Cerebellar cortex (tissue), 1 donor: ENCODE results near the gene ISM1.

Experiments used
- DNase-seq: peaks from one replicate; pipeline ENCODE4 v3.0.0-alpha.2; 2015; ENCODE audit warnings: low spot score

ISM1 gene

DNA sequence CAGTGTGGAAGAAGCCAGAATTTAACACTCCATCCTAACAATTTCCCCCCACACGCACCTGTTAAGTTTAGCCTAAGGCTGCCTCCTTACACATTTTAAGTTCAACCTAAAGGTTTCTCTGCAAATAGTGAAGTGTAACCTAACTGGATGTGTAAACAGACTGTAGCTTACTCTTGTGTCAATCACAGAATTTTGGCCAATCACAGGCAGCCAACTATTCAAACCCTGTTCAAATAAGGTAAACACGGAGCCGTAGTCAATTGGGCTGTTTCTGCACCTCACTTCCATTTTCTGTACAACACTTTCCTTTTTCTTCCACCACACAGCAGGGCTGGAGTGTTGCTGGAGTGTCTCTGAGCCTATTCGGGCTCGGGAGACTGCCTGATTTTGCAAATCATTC lies 92.1 kb downstream of the ISM1 start:
- no peak for DNase-seq

GRCh38 chr20:13317439-13317838 lies 96.4 kb downstream of the ISM1 start:
- DNase-seq = no peak

GRCh38 chr20:13318871-13319521 lies 97.9 kb downstream of the ISM1 start:
- no peak for DNase-seq

DNA sequence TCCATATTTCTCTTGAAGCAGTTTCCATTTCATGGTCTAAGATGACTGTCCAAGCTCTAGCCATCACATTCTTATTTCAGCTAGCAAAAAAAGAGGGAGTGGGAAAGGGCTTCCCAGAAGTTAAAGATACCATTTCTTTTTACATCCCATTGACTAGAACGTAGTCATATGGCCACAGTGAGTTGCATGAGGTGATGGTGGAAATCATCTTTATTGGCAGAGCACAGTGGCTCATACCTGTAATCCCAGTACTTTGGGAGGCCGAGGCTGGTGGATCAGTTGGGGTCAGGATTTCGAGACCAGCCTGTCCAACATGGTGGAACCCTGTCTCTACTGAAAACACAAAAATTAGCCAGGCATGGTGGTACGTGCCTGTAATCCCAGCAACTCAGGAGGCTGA lies 99.6 kb downstream of the ISM1 start:
- no peak for DNase-seq

DNA sequence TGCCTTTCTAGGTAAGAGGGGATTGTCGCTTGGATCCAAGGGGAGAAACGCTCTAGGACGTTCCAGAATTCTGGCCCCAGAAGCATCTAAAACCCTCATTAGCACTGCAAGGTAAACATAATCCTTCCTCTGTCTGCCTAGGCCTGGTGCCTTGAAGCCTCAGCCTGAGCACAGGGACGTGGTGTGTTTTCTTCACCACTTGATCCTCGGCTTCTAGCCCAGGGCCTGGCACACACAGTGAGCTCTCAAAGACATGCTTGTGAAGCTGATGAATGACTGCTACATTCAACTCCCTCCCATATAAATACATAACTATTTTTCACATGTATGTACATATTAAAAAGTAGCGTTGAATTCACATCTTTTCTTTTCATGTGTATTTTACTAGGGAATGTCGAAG lies 100.3 kb downstream of the ISM1 start:
- DNase-seq = no peak

DNA sequence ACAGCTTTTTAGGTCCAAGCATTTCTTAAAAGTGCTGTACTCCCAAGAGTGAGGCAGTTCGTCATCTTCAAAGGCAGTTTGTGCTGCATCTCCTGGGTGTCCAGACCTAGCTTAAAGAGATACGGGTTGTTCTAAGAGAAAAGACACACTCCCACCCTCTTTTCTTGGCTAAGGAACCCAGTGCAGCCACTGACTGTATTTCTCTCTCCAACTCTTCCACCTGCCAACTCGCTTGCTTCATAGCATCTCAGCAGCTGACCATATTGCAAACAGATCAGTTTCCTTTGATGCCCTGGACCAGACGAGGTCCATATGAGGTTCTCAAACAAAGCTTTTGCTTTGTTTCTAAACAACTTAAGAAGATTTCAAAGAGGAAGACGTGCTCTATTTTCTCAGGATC lies 101.1 kb downstream of the ISM1 start:
- no peak for DNase-seq

DNA sequence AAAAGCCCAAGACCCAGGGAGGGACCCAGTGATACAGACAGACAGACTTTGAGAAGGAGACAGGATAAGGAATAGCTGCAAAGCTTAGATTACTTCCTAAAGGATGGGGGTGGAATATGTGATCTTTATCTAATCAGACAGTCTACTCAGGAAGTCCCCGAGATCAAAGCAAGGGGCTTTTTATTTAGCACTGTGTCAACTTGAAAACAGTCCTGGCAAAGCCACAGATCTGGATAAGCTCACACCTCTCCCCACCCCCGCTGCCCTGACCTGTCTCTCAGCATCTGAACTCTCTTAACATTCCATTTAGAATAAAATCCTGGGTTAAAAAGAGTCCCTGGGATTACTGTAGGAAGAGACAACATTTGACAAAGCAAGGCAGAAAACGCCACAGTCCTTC lies 101.5 kb downstream of the ISM1 start:
- no peak for DNase-seq

DNA sequence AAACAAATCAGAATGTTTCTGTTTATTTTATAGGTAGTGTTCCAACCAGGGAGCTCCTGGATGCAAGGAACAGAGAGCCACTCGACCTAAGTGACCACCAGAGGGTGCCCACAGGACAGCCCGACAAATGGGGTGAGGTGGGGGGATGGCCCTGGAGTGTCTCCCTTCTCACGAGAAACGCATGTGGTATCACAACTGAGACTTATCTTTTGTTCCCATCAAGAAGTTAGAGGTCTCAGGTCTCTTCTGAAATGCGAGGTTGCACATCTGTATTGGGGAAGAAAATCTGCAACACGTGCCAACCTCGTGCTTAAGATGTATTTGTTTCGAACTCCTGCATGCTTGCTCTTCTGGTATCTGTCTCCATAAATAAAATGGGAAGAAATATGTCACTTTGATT lies 104.0 kb downstream of the ISM1 start:
- DNase-seq = peak; percentile 14

DNA sequence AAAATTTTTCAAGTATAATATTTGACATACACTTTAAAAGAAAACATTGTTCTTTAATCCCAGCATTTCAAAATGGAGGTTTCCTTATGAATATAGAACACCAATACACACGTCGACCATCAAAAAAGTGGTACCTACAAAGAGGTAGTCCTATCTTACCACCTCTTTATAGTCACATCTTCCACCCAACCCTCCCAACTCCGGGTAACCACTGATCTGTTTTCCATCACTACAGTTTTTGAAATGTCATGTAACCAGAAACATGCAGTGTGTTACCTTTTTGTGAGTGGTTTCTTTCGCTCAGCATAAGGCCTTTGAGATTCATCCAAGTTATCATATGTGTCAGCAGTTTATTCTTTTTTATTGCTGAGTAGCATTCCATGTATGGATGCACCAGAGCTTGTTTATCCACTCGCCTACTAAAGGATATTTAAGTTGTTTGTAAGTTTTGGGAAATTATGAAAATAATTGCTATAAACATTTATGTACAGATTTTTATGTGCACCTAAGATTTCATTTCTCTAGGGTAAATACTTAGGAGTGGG lies 104.8 kb downstream of the ISM1 start:
- DNase-seq = no peak

DNA sequence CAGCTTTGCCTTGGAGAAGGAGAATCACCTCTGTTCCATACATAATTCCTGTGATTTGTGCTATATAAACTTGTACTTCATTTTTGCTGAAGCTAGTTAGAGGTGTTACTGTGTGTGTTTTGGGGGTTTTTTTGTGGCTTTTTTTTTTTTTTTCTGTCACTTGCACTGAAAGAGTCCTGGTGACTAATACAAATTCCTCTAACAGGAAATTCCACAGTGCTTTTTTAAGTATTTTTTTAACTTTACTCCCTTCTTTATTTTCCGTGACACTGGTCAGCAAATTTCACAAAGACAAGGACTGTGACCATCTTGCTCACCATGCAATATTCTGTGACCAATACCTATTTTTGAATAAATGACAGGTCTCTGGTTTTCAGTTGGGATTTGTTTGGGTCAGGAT lies 110.5 kb downstream of the ISM1 start:
- DNase-seq = no peak

- no peak for DNase-seq
These were observed 112.0 kb downstream of the ISM1 start for GRCh38 chr20:13333036-13333435.

- no peak for DNase-seq
These were observed 112.7 kb downstream of the ISM1 start for GRCh38 chr20:13333793-13334192.

GRCh38 chr20:13336308-13337089 lies 115.4 kb downstream of the ISM1 start:
- DNase-seq = no peak

GRCh38 chr20:13337090-13337784 lies 116.2 kb downstream of the ISM1 start:
- no peak for DNase-seq

- DNase-seq = no peak
These were observed 117.1 kb downstream of the ISM1 start for GRCh38 chr20:13338097-13338661.

DNA sequence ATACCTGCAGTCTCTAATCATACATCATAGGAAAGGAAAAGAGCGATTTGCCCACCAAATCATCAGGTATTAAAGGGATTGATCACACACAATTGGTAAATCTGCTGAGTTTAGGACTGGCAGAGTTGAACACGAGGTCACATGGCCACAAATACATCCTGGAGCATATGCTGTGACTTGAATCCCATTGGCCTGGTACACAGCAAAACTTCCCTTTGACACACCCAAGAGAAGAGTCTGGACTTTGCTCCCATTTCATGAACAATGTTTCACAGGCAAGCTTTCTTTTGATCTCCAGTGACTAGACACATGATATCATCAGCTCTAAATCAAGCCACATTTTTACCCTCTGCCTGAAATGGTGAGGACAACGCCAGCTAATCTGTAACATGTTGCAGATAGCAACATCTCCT lies 117.9 kb downstream of the ISM1 start:
- no peak for DNase-seq

GRCh38 chr20:13340088-13340487 lies 119.0 kb downstream of the ISM1 start:
- DNase-seq = no peak

DNA sequence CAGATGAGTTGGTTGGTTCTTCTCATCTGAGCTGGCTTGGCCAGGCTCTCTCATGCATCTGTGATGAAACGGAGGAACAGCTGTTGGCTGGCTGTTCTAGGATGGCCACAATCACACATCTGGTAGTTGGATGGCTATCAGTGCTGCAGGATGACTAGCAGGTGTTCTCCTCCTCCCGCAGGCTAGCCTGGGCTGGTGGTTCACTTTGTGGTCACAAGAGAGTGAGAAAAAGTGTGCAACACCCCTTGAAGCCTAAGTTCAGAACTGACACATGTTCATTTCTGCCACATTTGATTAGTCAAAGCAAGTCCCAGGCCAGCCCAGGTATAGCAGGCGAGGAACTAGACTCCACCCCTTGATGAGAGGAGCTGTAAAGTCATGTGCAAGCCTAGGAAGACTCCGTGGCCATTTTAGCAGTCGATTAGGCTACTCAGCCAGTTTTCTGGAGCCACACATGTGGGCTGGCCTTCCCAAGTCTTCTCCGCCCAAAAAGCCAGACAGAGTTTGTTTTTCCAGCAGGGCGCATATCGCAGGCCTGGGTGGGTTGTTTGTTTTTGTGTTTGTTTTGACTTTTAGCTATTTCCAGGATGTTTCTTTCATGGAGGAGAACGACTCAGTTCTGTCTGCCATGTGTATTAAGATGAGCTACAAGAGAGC lies 120.8 kb downstream of the ISM1 start:
- DNase-seq = no peak

DNA sequence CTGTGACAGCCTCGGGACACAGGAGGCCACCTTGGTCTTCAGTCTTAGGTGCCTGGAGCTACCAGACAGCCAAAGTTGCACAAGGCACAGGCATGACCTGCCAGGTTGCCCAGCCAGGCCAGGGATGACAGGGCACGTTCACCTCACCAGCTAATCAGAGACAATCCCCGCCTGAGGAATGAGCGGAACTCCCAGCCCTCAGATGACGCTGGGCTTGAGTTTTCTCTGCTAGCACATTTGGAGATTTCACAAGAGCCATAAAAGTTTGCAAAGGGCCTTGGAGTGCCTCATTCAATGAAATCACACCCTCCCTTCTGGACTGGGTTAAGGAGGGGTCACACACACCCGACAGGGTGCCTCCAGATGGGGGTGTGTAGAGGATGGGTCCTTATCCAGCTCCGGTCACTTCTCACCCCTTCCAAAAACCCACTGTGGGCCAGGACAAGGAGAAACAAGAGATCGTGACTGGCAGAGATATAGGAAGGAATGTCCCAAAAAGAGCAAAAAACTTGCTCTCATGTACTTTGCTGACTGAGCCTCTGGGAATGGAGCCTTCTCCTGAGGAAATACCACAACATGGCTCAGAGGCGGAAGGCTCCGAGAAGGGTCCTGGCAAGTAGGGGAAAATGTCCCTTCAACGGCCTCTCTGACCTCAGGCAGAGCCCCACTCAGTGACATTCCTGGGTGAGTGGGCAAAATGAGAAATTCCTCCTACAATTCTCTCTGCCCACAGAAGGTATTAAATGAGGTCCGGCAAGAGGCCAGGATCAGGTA lies 121.6 kb downstream of the ISM1 start:
- no peak for DNase-seq

DNA sequence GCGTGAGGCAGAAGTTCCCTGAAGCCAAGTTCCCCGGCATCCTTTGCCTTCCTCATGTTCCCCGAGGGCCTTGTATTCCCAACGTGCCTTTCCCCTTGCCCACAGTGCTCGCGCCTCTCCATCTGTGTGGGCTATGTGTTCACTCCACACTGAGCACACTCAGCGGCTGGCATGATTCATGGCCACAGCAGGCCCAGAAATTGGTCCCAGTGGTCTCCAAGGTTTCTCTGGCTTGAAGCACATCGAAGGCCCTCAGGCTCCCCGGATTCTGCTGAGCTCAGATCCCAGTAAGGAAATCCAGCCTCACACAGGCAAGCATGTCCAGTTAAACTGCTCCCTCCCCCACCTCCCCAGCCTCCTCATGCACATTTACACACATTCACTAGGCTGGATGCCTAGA lies 123.6 kb downstream of the ISM1 start:
- DNase-seq = no peak
